NCI-H146 treated with DMSO at 0.1 percent for 48 hours (cell line): ENCODE data around the gene ZNF385A.
"Not testable (repeated sequence)": the region's sequence is repeated elsewhere in the genome, so short reads cannot be mapped to it uniquely, and the experiment has no call there.

Experiments used
- DNase-seq: peaks from one replicate; lab custom pipeline; 2025; ENCODE audit not compliant: unreplicated experiment; lab: John Stamatoyannopoulos, UW

The ZNF385A gene

GRCh38 chr12:54357506-54358190 is 26.9 kb downstream of the ZNF385A start:
- DNase-seq: no peak

GRCh38 chr12:54356951-54357356 is 27.6 kb downstream of the ZNF385A start:
- DNase-seq: no peak

- DNase-seq: no peak
These were observed 28.3 kb downstream of the ZNF385A start for GRCh38 chr12:54356228-54356627.

GRCh38 chr12:54355104-54355815 is 29.3 kb downstream of the ZNF385A start:
- no peak for DNase-seq

- DNase-seq: not testable (repeated sequence)
These were observed 30.3 kb downstream of the ZNF385A start for GRCh38 chr12:54354271-54354670.

GRCh38 chr12:54352891-54353874 is 31.4 kb downstream of the ZNF385A start:
- DNase-seq: no peak

GRCh38 chr12:54352022-54352531 is 32.5 kb downstream of the ZNF385A start:
- peak; percentile 47 for DNase-seq

GRCh38 chr12:54351341-54351740 is 33.2 kb downstream of the ZNF385A start:
- no peak for DNase-seq

- no peak for DNase-seq
These were observed 33.8 kb downstream of the ZNF385A start for GRCh38 chr12:54350743-54351142.

GRCh38 chr12:54349679-54350078 is 34.9 kb downstream of the ZNF385A start:
- no peak for DNase-seq

GRCh38 chr12:54349036-54349435 is 35.5 kb downstream of the ZNF385A start:
- DNase-seq: no peak

GRCh38 chr12:54341378-54342300 is 42.9 kb downstream of the ZNF385A start:
- DNase-seq: no peak

GRCh38 chr12:54340846-54341245 is 43.7 kb downstream of the ZNF385A start:
- no peak for DNase-seq

GRCh38 chr12:54338698-54339296 is 45.7 kb downstream of the ZNF385A start:
- DNase-seq: no peak

- DNase-seq: no peak
These were observed 46.5 kb downstream of the ZNF385A start for GRCh38 chr12:54337854-54338650.

- DNase-seq: no peak
These were observed 47.2 kb downstream of the ZNF385A start for GRCh38 chr12:54337280-54337842.

- no peak for DNase-seq
These were observed 51.0 kb downstream of the ZNF385A start for GRCh38 chr12:54333420-54334034.

- DNase-seq: no peak
These were observed 53.1 kb downstream of the ZNF385A start for GRCh38 chr12:54331461-54331860.
